ENCODE results near the gene GATA5. TPM values are rescaled to one million over a fixed set of nuclear protein-coding genes. Genes with fewer than 3 reads are reported as not detected.
A peak's percentile ranks its signal among the peaks of the same experiment; 100 is the strongest.

GATA5 gene
- total and polyA plus RNA-seq, 4 donors: 0.49 to 15.2 (median 1.3) TPM

DNA sequence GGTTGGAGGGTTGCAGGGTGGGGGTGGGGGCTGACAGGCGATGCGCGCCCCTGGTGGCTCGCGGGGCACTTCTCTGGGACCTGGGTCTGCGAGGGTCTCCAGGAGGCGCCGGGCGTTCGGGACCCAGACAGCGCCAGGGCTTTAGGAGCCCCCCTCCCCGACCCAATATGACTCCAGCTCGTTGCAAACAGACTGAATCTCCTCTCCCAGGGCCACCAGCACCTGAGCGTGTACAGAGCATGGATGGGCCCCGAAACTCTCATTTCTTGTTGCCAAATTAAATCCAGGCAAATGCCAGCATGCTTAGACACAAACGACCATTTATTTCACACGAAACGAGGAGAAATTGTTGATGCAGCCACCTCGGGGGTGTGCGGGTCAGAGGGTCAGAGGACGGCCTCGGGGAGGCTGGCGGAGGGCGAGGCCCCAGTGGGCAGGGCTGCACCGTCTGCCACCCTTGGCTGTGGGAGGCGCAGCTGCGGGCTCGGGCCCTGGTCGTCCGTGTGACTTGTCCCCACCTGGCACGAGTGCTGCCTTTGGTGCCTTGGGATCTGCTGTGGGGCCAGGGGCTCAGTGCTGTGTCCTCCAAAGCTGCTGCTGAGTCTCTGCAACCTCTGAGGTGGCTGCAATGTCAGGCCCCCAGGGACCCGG lies 20.9 kb upstream of the GATA5 start:
- H3K36me3 ChIP-seq (ENCODE audit: control insufficient read depth in 4 of 4, insufficient read depth in 4 of 4, low read length in 4 of 4): no peaks in the 10 kb centered on the region
- H3K27ac ChIP-seq (ENCODE audit: low read depth in 1 of 2, low read length in 1 of 2): no peak overlapping the region
- no peak overlapping the region for H3K4me3 ChIP-seq
- H3K27me3 ChIP-seq (ENCODE audit: control insufficient read depth in 3 of 3, insufficient read depth in 3 of 3, low read length in 2 of 3): peaks cover 0 to 4% (median 0%) of the 10 kb centered on the region in 3 donors
- 25 to 40% methylated on average over 28 to 32 of the region's 32 CpGs for WGBS, 2 donors
- no peak for TF ChIP-seq CTCF (IDR thresholded peaks at IDR 0.05; ENCODE audit: control extremely low read depth, extremely low read depth)
- H3K4me1 ChIP-seq (ENCODE audit: control insufficient read depth in 5 of 5, insufficient read depth in 5 of 5, low read length in 5 of 5): peaks cover 0 to 43% (median 6%) of the 10 kb centered on the region in 5 donors
- DNase-seq: peak in 2 of 3 donors; percentile 53 to 61
- no peaks in the 10 kb centered on the region for H3K9me3 ChIP-seq (ENCODE audit: control insufficient read depth in 4 of 4, insufficient read depth in 3 of 4, low read length in 3 of 4)
- H3K9ac ChIP-seq (ENCODE audit: insufficient read depth in 1 of 2, low read length in 2 of 2): no peak overlapping the region
- no peak for ATAC-seq (ENCODE audit: insufficient read depth, low FRiP score)

GRCh38 chr20:62495749-62496567 lies 20.2 kb upstream of the GATA5 start:
- no peaks in the 10 kb centered on the region for H3K9me3 ChIP-seq (ENCODE audit: control insufficient read depth in 4 of 4, insufficient read depth in 3 of 4, low read length in 3 of 4)
- H3K27me3 ChIP-seq (ENCODE audit: control insufficient read depth in 3 of 3, insufficient read depth in 3 of 3, low read length in 2 of 3): peaks cover 0 to 2% (median 0%) of the 10 kb centered on the region in 3 donors
- H3K36me3 ChIP-seq (ENCODE audit: control insufficient read depth in 4 of 4, insufficient read depth in 4 of 4, low read length in 4 of 4): no peaks in the 10 kb centered on the region
- ATAC-seq (ENCODE audit: insufficient read depth, low FRiP score) (no peak), DNase-seq (no peak)
- 46 to 56% methylated on average over 26 to 34 of the region's 34 CpGs for WGBS, 2 donors
- H3K27ac ChIP-seq (ENCODE audit: low read depth in 1 of 2, low read length in 1 of 2): no peak overlapping the region
- H3K4me3 ChIP-seq: no peak overlapping the region
- H3K9ac ChIP-seq (ENCODE audit: insufficient read depth in 1 of 2, low read length in 2 of 2): no peak overlapping the region
- TF ChIP-seq CTCF (IDR thresholded peaks at IDR 0.05; ENCODE audit: control extremely low read depth, extremely low read depth): no peak
- H3K4me1 ChIP-seq (ENCODE audit: control insufficient read depth in 5 of 5, insufficient read depth in 5 of 5, low read length in 5 of 5): peaks cover 0 to 43% (median 6%) of the 10 kb centered on the region in 5 donors

- no peaks in the 10 kb centered on the region for H3K27me3 ChIP-seq (ENCODE audit: control insufficient read depth in 3 of 3, insufficient read depth in 3 of 3, low read length in 2 of 3)
- WGBS, 2 donors: 65 to 77% methylated on average over 21 to 26 of the region's 26 CpGs
- ATAC-seq (ENCODE audit: insufficient read depth, low FRiP score): no peak
- peaks cover 0 to 43% (median under 1%) of the 10 kb centered on the region in 5 donors for H3K4me1 ChIP-seq (ENCODE audit: control insufficient read depth in 5 of 5, insufficient read depth in 5 of 5, low read length in 5 of 5)
- no peak overlapping the region for H3K9ac ChIP-seq (ENCODE audit: insufficient read depth in 1 of 2, low read length in 2 of 2)
- peak in 1 of 3 donors; percentile 79 for DNase-seq
- H3K27ac ChIP-seq (ENCODE audit: low read depth in 1 of 2, low read length in 1 of 2): peak overlapping the region in 1 of 2 donors; percentile 76
- H3K36me3 ChIP-seq (ENCODE audit: control insufficient read depth in 4 of 4, insufficient read depth in 4 of 4, low read length in 4 of 4): no peaks in the 10 kb centered on the region
- no peak overlapping the region for H3K4me3 ChIP-seq
- TF ChIP-seq CTCF (IDR thresholded peaks at IDR 0.05; ENCODE audit: control extremely low read depth, extremely low read depth): no peak
- H3K9me3 ChIP-seq (ENCODE audit: control insufficient read depth in 4 of 4, insufficient read depth in 3 of 4, low read length in 3 of 4): no peaks in the 10 kb centered on the region
Measured at GRCh38 chr20:62494980-62495748, 19.4 kb upstream of the GATA5 start.
